ENCODE measurements around the gene KIF1A.
"Not testable (repeated sequence)": the region's sequence is repeated elsewhere in the genome, so short reads cannot be mapped to it uniquely, and the experiment has no call there.

The KIF1A gene

DNA sequence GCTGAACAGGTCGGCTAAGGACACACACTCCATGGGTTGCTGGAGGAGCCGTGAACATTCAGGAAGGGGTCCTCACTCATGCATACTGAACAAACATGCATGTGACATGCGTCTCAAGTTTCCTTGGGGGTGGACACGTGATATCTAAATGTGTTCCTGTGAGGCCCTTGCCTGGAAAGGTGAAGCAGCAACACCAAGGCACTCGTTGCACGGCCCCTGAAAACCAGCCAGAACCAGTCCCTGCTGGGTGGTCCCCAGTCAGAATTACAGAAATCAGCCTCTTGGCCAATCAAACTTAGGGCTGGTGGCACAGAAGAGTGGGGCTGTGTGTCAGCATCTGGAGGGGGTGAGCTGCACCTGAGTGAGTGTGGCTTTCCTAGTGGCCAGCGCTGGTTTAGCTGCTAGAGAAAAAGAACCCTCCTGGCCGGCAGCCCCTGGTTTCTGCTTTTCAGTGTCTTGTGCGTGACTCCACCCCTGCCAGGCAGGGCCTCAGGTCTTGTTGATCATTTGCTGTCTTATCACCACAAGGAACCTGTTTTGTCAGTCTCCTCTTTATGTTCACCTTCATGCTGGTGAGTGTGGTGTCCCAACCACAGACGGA lies 134.1 kb downstream of the KIF1A start:
- no peak for DNase-seq (ENCODE audit: low spot score)

DNA sequence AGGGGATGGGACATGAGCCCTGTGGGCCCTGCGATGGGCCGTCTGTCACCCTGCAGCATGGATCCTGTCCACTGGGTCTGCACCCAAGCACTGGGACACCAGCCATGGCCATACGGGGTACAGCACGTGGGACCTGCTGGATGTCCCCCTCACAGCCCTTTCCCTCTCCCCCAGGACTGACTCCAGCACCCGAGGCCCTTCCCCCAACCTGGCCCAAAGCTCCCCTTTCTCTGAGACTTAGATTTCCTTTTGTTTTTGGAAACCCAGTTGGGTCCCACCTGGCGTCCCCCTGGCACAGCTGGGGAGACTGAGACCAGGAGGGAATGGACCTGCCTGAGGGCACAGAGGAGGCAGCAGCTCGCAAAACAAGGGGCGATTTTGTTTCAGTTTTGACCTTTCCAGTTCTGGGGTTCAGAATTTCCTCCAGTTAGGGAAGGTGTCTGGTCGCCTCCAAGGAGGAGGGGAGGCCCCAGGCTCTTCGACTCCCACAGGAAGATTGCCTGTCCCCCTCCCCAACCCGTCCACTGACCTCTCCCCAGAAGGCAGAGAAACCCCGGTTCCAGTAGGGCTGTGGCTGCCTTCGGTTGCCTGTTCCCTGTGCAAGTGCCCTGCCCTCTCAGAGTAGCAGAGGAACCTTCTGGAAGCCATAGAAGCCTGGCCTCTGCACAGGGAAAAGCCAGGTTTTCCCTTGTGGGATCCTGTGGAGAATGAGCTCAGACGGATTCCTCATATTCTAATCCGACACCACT lies 135.9 kb downstream of the KIF1A start:
- DNase-seq (ENCODE audit: low spot score): not testable (repeated sequence)

GRCh38 chr2:240683329-240683979 lies 136.6 kb downstream of the KIF1A start:
- DNase-seq (ENCODE audit: low spot score): not testable (repeated sequence)

DNA sequence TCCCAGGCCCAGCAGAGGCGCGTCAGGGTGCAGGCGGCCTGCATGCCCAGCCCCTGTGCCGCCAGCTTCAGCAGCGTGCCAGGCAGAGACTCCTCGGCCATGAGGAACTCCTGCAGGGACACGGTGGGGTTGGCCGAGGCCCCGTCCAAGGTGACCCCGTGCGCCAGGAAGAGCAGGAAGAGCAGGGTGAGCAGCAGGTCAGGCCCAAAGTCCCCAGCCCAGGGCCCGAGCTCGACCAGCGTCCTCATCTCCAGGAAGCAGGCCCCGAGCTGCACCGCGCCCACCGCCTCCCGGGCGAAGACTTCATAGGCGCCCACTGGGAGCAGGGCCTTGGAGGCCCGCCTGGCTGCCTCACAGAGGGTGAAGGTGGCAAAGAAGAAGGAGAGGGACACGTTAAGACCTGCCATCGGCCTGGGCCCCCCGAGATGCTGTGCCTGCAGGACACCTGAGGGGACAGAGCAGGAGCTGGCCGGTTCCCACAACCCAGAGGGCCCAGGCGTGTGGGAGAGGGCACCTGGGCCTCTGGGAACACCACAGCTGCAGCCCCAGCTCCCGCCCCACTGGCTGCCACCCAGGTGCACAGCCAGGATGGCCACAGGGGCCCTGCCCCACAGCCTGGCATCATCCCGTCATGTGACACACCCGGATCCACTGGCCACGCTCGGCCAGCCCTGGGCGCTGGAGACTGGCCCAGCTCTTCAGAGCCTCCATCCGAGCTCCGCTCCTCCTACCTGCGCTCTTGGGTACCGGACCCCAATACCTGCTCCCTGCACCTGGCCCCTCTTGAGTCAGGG lies 137.4 kb downstream of the KIF1A start, which contains the start of gene AQP12B:
TSS of gene AQP12B (minus strand) at position 455 of the 794 bp plus-strand sequence. CDS start at position 407, 48 bp downstream.
- not testable (repeated sequence) for DNase-seq (ENCODE audit: low spot score)

DNA sequence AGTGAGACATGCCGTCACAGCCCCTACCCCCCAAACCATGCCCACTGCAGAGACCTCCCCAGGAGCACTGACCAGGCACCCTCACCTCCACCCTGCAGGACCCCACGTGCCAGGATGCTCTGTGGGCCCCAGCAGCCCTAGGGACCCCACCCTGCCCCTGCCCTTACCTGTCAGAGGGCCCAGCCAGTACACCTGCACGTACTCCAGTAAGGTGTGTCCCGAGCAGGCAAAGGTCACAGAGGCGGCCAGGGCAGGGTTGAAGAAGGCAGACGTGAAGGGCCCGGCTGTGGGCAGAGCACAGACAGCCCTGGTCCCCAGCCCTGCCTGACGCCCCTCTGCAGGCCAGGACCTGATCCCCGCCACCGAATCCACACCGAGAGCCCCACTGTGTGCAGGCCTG lies 139.8 kb downstream of the KIF1A start:
- DNase-seq (ENCODE audit: low spot score): not testable (repeated sequence)

DNA sequence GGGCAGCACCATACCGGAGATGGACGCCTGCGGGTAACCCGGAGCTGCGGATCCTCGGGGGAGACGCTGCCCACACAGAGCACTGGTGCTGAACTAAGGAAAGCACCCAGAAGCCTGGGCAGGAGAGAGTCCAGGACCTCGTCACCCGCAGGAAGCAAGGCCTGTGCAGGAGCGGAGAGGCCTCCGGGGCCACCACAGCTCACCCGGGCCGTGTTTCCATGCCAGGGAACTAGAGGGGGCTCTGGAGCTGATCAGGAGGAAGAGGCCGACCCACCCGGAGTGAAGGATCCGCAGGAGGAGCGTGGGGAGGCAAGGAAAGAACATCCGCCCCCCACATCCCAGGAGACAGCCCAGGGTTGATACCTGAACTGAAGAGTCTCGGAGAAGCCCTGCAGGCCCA lies 141.1 kb downstream of the KIF1A start:
- DNase-seq (ENCODE audit: low spot score): not testable (repeated sequence)

GRCh38 chr2:240678043-240678442 lies 142.0 kb downstream of the KIF1A start:
- not testable (repeated sequence) for DNase-seq (ENCODE audit: low spot score)

DNA sequence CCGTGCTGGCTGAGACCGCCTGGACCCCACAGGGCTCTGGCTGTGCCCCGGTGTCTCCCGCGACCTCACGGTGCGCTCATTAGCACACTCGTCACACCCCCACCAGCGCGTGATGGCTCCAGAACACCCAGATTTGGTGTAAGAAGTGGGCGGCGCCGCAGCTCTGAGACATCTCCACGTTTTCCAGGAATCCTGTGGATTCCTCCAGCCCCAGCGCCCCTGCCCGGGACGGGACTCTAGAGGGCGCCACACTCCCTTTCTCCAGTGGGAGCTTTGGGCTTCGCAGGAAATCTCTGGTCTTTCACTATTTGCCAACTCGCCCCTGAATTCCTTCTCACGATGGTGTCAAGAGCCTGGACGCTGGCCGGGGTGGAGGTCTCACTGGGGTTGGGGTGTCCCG lies 144.7 kb downstream of the KIF1A start:
- not testable (repeated sequence) for DNase-seq (ENCODE audit: low spot score)

GRCh38 chr2:240674461-240675184 lies 145.4 kb downstream of the KIF1A start:
- DNase-seq (ENCODE audit: low spot score): not testable (repeated sequence)

DNA sequence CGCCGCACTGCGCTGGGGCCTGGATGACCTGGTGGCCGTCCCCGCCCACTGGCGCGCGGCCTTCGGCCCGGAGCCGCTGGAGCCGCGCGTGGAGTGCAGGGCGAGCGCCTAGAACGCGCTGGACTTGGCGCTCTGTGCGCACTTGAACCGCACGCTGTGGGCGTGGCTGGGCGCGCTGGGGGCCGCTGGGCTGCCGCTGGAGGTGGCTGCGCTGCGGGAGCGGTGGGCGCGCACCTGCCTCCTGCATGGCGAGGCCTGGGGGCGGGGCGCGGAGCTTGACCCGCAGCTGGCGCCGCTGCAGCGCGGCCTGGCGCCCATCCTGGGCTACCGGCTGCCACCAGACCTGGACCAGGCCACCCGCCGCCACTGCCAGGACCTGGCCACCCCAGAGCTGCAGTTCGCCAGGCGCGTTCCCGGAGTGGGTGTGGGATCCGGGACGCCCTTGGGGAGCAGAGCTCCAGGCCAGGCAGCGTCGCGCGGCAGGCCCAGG lies 147.3 kb downstream of the KIF1A start:
- no peak for DNase-seq (ENCODE audit: low spot score)

DNA sequence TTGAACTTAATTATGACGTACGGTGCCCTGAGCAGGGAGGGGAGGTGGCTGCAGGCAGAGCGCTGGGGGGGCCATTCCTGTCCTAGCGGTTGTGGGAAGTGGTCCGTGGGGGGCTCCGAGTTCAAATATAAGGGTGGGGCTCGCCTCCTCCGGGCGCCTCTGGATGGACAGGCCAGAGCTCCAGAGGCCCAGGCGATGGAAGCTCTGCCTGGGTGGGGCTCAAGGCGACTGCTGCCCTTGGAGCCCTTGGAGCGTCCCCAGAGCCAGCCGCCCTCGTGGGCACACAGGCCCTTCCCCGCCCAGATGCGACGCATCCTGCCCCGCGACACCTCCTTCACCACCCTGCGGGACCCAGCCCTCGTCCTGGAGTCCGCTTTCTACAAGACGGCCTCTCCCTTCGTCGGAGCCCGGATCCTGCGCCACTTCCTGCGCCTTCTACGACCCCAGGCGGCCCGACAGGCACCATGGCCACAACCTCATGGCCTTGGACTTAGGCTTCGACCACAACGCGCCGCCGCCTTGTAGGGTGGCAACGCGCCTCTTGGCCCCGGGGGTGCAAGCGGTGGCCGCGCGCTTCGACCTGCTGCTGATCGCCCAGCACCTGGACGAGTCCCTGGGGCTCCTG lies 147.8 kb downstream of the KIF1A start:
- DNase-seq (ENCODE audit: low spot score): no peak

DNA sequence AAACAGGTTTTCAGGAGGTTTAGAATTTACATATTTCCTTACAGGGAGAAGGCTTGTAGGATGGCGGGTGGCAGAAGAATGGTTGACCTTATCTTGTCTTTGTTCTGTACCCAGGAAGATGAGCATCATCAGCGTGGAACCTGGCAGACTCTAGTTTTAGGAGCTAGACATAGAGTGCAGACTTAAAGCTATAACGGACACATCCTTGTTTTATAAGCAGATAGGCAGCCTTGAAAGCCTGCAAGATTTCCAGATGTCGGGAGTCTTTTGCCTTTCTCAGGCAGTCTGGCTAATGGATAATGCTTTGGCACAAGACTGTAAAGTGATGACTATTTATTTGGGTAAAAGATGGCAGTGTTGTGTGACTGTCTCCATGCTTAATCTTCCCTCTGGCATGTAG lies 149.1 kb downstream of the KIF1A start:
- DNase-seq (ENCODE audit: low spot score): no peak

GRCh38 chr2:240670402-240670801 lies 149.6 kb downstream of the KIF1A start:
- DNase-seq (ENCODE audit: low spot score): no peak

GRCh38 chr2:240664622-240665021 lies 155.4 kb downstream of the KIF1A start:
- DNase-seq (ENCODE audit: low spot score): no peak
